RWPE1 (cell line): Measurements from ENCODE around the gene HSD17B12.
A peak's percentile ranks its signal among the peaks of the same experiment; 100 is the strongest.

Source experiments
- CTCF ChIA-PET: fragments of 350-600 bp; sonication (Branson Sonifier 250); formaldehyde crosslinking; extraction: SDS; loops from one replicate; lab custom pipeline; 2021; lab: Yijun Ruan, JAX
- POLR2A ChIA-PET: fragments of 400-600 bp; formaldehyde crosslinking; extraction: SDS; loops from one replicate; lab custom pipeline; 2020; ENCODE audit warnings: antibody characterized with exemption; ENCODE audit not compliant: low non-redundant PET; lab: Yijun Ruan, JAX
- DNase-seq: peaks from one replicate; pipeline ENCODE4 v3.0.0; 2012; ENCODE audit warnings: low spot score
- H3K27ac ChIP-seq: fragments of 450-650 bp; 2 replicates; pipeline ENCODE4 v1.5.1; 2017
- CTCF ChIP-seq: fragments of 450-650 bp; conservative IDR thresholded peaks from 2 replicates; pipeline ENCODE4 v1.5.1; 2017; ENCODE audit warnings: low read depth, mild to moderate bottlenecking

The HSD17B12 gene

GRCh38 chr11:43693731-43694130 is 13.2 kb downstream of the HSD17B12 start:
- CTCF ChIA-PET, result no interaction called here
- POLR2A ChIA-PET, result no interaction called here
- no peak for DNase-seq
- no peak overlapping the region for H3K27ac ChIP-seq
- TF ChIP-seq CTCF, result no peak

- no peak for TF ChIP-seq CTCF
- ChIA-PET CTCF (no interaction called here), POLR2A (no interaction called here)
- DNase-seq, result no peak
- no peak overlapping the region for H3K27ac ChIP-seq
These were observed 13.9 kb downstream of the HSD17B12 start for GRCh38 chr11:43694477-43694876.

DNA sequence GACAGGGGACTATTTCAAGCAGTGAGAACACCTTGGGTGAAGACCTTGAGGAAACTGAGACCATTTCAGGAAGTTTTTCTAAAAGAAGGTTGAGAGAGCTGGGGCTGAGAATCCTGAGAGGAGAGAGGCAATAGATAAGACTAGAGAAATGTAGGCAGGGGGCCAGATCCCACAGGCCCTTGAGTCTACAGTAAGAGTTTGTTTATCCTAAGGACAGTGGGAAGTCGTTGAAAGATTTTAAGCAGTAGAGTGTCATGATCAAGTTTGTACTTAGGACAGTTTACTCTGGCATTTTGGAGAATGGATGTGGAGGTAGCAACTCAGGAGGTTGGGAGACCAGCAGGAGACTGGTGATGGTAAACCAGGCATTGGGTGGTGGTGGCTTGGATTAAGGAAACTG is 17.1 kb downstream of the HSD17B12 start:
- TF ChIP-seq CTCF, result no peak
- CTCF ChIA-PET, result no interaction called here
- no peak for DNase-seq
- no peak overlapping the region for H3K27ac ChIP-seq
- POLR2A ChIA-PET, result no interaction called here

GRCh38 chr11:43699870-43700269 is 19.3 kb downstream of the HSD17B12 start:
- DNase-seq, result no peak
- CTCF ChIA-PET, result no interaction called here
- TF ChIP-seq CTCF, result no peak
- H3K27ac ChIP-seq, result no peak overlapping the region
- POLR2A ChIA-PET, result no interaction called here

- ChIA-PET POLR2A (no interaction called here), CTCF (no interaction called here)
- H3K27ac ChIP-seq, result no peak overlapping the region
- no peak for DNase-seq
- no peak for TF ChIP-seq CTCF
These were observed 26.1 kb downstream of the HSD17B12 start for GRCh38 chr11:43706631-43707030.

DNA sequence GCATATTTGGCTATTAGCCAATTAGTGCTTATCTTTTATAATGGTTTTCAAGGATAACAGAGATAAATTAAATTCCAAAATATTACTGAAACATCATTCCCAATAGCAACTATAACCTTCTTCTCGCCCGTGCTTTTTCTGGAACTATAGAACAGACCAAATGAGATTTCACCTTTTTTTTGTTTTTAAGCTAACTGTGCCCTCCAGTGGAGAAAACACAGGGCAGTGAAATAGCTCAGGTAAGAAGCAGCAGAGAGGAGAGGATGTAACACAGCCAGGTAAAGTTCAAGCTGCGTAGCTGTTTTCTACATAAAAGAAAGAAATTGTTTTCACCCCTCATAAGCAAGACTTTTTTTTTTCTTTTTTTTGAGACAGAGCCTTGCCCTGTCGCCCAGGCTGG is 28.2 kb downstream of the HSD17B12 start:
- peak; percentile 42 for TF ChIP-seq CTCF
- no peak overlapping the region for H3K27ac ChIP-seq
- ChIA-PET POLR2A (no interaction called here), CTCF (interaction anchor here (1.0 to 1.4 kb wide), 2 partner anchors 45 to 204 kb away, joined by 3 to 4 read pairs; no protein-coding TSS in a partner anchor)
- DNase-seq, result peak; percentile 2

- ChIA-PET CTCF (no interaction called here), POLR2A (no interaction called here)
- TF ChIP-seq CTCF, result no peak
- H3K27ac ChIP-seq, result no peak overlapping the region
- no peak for DNase-seq
These were observed 29.2 kb downstream of the HSD17B12 start for GRCh38 chr11:43709689-43710088.
